Endothelial cell of umbilical vein (primary cell): ENCODE measurements around the gene ZBTB20. TPM values are rescaled to one million over a fixed set of nuclear protein-coding genes. Genes with fewer than 3 reads are reported as not detected.

Experiments
- BruUV-seq: library from RNA; stranded (reverse); fragments of 400-500 nt; replicated peaks from 2 replicates; lab custom pipeline; 2021; lab: Mats Ljungman, UMichigan
- CTCF ChIA-PET: fragments of 300-600, 350-600 bp; sonication (Branson Sonifier 250); formaldehyde crosslinking; loops from one replicate; lab custom pipeline; 2021; ENCODE audit warnings: antibody characterized with exemption, inconsistent platforms; lab: Charles Lee
- POLR2A ChIA-PET: fragments of 300-600, 350-600 bp; sonication (Branson Sonifier 250); formaldehyde crosslinking; loops from one replicate; lab custom pipeline; 2021; ENCODE audit warnings: antibody characterized with exemption, inconsistent platforms; lab: Charles Lee
- DNase-seq: peaks from one replicate; pipeline ENCODE4 v3.0.0-alpha.2; 2011; ENCODE audit warnings: low read depth, low spot score
- FAIRE-seq: peaks from 2 replicates; lab custom pipeline; 2011; peaks lifted over from hg19 to GRCh38; lab: Jason Lieb, UNC
- H2AFZ ChIP-seq: 2 replicates; pipeline ENCODE4 v1.6.0; 2012; ENCODE audit warnings: low read depth, low read length, control low read depth, inconsistent platforms
- H3K27ac ChIP-seq: 2 replicates; pipeline ENCODE4 v1.5.1; 2011; ENCODE audit warnings: low read depth, mild to moderate bottlenecking, control low read depth, low read length, moderate library complexity; ENCODE audit not compliant: insufficient read depth
- H3K27me3 ChIP-seq, 2 experiments: 2 replicates each; pipeline versions ENCODE4 v1.6.0 to v1.6.1; 2011; ENCODE audit warnings: low read length in 2 of 2, mixed read lengths in 1 of 2; ENCODE audit not compliant: control insufficient read depth in 2 of 2, insufficient read depth in 2 of 2
- H3K36me3 ChIP-seq, 2 experiments: 2 replicates in 1 of 2; 3 replicates in 1 of 2; pipeline ENCODE4 v1.5.1; 2011; ENCODE audit warnings: low read length in 2 of 2, mild to moderate bottlenecking in 1 of 2, moderate library complexity in 1 of 2; ENCODE audit not compliant: control insufficient read depth in 2 of 2, insufficient read depth in 2 of 2; ENCODE audit errors: extremely low read depth in 1 of 2
- H3K4me1 ChIP-seq: 3 replicates; pipeline ENCODE4 v1.5.1; 2011; ENCODE audit warnings: mild to moderate bottlenecking, low read length; ENCODE audit not compliant: control insufficient read depth, insufficient read depth; ENCODE audit errors: extremely low read depth
- H3K4me2 ChIP-seq: 2 replicates; pipeline ENCODE4 v1.6.1; 2011; ENCODE audit warnings: low read length, control low read depth, mixed read lengths; ENCODE audit not compliant: insufficient read depth
- H3K4me3 ChIP-seq, 3 experiments: fragments of 200-600 bp in 1 of 3; sonication (generic), shearing (Covaris generic) in 1 of 3; replicated peaks in 1 of 3; 2 replicates each; pipeline ENCODE4 v1.5.1; 2011 to 2016; ENCODE audit warnings: control low read depth in 3 of 3, low read length in 3 of 3, mild to moderate bottlenecking in 2 of 3, inconsistent platforms in 1 of 3, low read depth in 1 of 3, moderate library complexity in 1 of 3; ENCODE audit not compliant: insufficient read depth in 1 of 3
- H3K79me2 ChIP-seq: 2 replicates; pipeline ENCODE4 v1.6.0; 2012; ENCODE audit warnings: low read length, inconsistent platforms; ENCODE audit not compliant: control insufficient read depth, insufficient read depth
- H3K9ac ChIP-seq: replicated peaks from 2 replicates; pipeline ENCODE3; 2011; ENCODE audit warnings: low read length, control low read depth; ENCODE audit not compliant: insufficient read depth; ENCODE audit errors: extremely low read depth
- H3K9me1 ChIP-seq: replicated peaks from 3 replicates; pipeline ENCODE4 v1.6.0; 2011; ENCODE audit warnings: mild to moderate bottlenecking, low read length; ENCODE audit not compliant: control insufficient read depth, insufficient read depth; ENCODE audit errors: extremely low read depth
- H3K9me3 ChIP-seq: replicated peaks from 2 replicates; pipeline ENCODE4 v1.5.1; 2012; ENCODE audit warnings: low read length, inconsistent platforms; ENCODE audit not compliant: control insufficient read depth, insufficient read depth
- H4K20me1 ChIP-seq: replicated peaks from 2 replicates; pipeline ENCODE3; 2011; ENCODE audit warnings: mild to moderate bottlenecking, low read length; ENCODE audit not compliant: control insufficient read depth, insufficient read depth; ENCODE audit errors: extremely low read depth
- EZH2 ChIP-seq: IDR thresholded peaks from 2 replicates; pipeline ENCODE4 v1.6.1; 2012; ENCODE audit warnings: borderline replicate concordance, low read depth, mild to moderate bottlenecking, moderate library complexity, low read length, inconsistent platforms; ENCODE audit not compliant: severe bottlenecking
- FOS ChIP-seq: IDR thresholded peaks from 2 replicates; pipeline ENCODE4 v1.6.1; 2011; ENCODE audit warnings: mild to moderate bottlenecking, low read length, moderate library complexity, borderline replicate concordance; ENCODE audit not compliant: insufficient read depth
- JUN ChIP-seq: IDR thresholded peaks from 2 replicates; pipeline ENCODE4 v1.6.1; 2011; ENCODE audit warnings: borderline replicate concordance, low read depth; ENCODE audit not compliant: insufficient read length, insufficient read depth
- MYC ChIP-seq: IDR thresholded peaks from one replicate; pipeline ENCODE4 v1.6.1; 2011; ENCODE audit warnings: mild to moderate bottlenecking, low read depth, low read length
- dilution Hi-C: fragments of 300-500 bp; cut with MboI; formaldehyde crosslinking; loops from one replicate; pipeline ENCODE4 v1.15.0; 2019; ENCODE audit warnings: low sequenced_read_pairs; ENCODE audit not compliant: extremely low pct_ligation_motif_present
- intact Hi-C: fragments of 100-400 bp; cut with micrococcal nuclease; formaldehyde crosslinking; loops from one replicate; pipeline ENCODE4 v1.10.0; 2022
- polyA plus RNA-seq, 4 experiments: library from polyadenylated mRNA; depleted of rRNA in 3 of 4; stranded (reverse) in 3 of 4; unstranded in 1 of 4; fragments of >200 nt; gene quantifications; 2 replicates each; pipeline versions ENCODE4 v1.2.1 to v1.2.3, GENCODE V29; 2011 to 2012; ENCODE audit warnings: missing spikeins in 1 of 4
- total RNA-seq: library from RNA; stranded (reverse); gene quantifications from 2 replicates; pipeline ENCODE4 v1.2.3, GENCODE V29; 2021
- TF ChIP-seq, protein P1 (sequence below), 2 donors: IDR thresholded peaks; 1 replicate in 1 of 2; 2 replicates in 1 of 2; pipeline ENCODE4 v1.5.1; 2011; ENCODE audit warnings: low read length in 2 of 2, mild to moderate bottlenecking in 2 of 2, moderate library complexity in 2 of 2, control low read depth in 1 of 2, inconsistent platforms in 1 of 2, low read depth in 1 of 2; ENCODE audit not compliant: insufficient read depth in 1 of 2; ENCODE audit errors: extremely low read depth in 1 of 2
- TF ChIP-seq, protein P2 (sequence below): IDR thresholded peaks from 2 replicates; pipeline ENCODE4 v1.6.1; 2011; ENCODE audit not compliant: insufficient read depth, insufficient read length

ZBTB20 gene
- total and polyA plus RNA-seq, 2 donors (not counting 3 experiments of a cell fraction or from before 2014, with no cell fraction given), result 2.1 to 20.5 TPM

DNA sequence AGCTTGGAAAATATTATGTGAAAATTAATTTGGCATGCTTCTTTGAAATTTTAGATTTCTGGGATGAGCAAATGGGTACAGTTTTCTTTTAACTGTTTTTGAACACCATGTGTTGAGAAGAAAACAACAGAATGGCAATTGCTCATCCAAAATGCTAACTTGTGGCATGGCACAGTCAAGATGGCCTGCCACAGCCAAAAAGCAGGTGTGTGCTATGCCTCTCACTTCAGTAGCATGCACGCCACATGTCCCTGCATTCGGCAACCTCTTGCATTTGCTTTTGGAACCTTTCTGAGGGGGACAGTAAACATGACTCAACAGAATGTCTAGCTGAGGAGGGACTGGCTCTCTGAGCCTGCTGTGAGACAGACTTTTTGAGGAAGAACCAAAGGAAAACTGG, 714.8 kb downstream of the ZBTB20 start:
- Histone ChIP-seq H3K9me3 (no peaks in the 10 kb centered on the region), H4K20me1 (peaks cover 2% of the 10 kb centered on the region), H3K4me2 (no peak overlapping the region), H3K27ac (no peak overlapping the region), H3K36me3 (no peaks in the 10 kb centered on the region), H3K4me3 (no peak overlapping the region), H3K79me2 (no peaks in the 10 kb centered on the region), H2AFZ (no peak overlapping the region), H3K4me1 (no peaks in the 10 kb centered on the region), H3K27me3 (no peaks in the 10 kb centered on the region), H3K9ac (no peak overlapping the region), H3K9me1 (no peaks in the 10 kb centered on the region)
- TF ChIP-seq, protein P1, sequence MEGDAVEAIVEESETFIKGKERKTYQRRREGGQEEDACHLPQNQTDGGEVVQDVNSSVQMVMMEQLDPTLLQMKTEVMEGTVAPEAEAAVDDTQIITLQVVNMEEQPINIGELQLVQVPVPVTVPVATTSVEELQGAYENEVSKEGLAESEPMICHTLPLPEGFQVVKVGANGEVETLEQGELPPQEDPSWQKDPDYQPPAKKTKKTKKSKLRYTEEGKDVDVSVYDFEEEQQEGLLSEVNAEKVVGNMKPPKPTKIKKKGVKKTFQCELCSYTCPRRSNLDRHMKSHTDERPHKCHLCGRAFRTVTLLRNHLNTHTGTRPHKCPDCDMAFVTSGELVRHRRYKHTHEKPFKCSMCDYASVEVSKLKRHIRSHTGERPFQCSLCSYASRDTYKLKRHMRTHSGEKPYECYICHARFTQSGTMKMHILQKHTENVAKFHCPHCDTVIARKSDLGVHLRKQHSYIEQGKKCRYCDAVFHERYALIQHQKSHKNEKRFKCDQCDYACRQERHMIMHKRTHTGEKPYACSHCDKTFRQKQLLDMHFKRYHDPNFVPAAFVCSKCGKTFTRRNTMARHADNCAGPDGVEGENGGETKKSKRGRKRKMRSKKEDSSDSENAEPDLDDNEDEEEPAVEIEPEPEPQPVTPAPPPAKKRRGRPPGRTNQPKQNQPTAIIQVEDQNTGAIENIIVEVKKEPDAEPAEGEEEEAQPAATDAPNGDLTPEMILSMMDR (IDR thresholded peaks at IDR 0.05; ENCODE audit: extremely low read depth in 1 of 2, insufficient read depth in 1 of 2, low read depth in 1 of 2, low read length in 2 of 2), result no peak
- TF ChIP-seq JUN, result no peak
- TF ChIP-seq, protein P2, sequence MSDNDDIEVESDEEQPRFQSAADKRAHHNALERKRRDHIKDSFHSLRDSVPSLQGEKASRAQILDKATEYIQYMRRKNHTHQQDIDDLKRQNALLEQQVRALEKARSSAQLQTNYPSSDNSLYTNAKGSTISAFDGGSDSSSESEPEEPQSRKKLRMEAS, result no peak
- TF ChIP-seq FOS, result no peak
- no peak for TF ChIP-seq EZH2
- TF ChIP-seq MYC, result no peak
- no TSS peak for BruUV-seq
- DNase-seq (no peak), FAIRE-seq (no peak)
- ChIA-PET POLR2A (no interaction called here), CTCF (interaction anchor here (0.7 to 5.4 kb wide), 4 partner anchors 10 to 1409 kb away, joined by 3 to 38 read pairs (median 6); no protein-coding TSS in a partner anchor)
- intact Hi-C loops (no loop called here), dilution Hi-C loops (no loop called here)
